ACHN (cell line): ENCODE results near the gene GOLGA8A.
"Not testable (repeated sequence)": the region's sequence is repeated elsewhere in the genome, so short reads cannot be mapped to it uniquely, and the experiment has no call there.

ENCODE experiments used
- DNase-seq: peaks from one replicate; pipeline ENCODE4 v3.0.0-alpha.2; 2015
- in situ Hi-C: cut with HindIII; loops from 2 replicates; pipeline ENCODE4 v1.10.0; 2017; ENCODE audit warnings: low sequenced_read_pairs, low pct_ligation_motif_present, low pct_unique_long_range_greater_than_20kb

The GOLGA8A gene

GRCh38 chr15:34437687-34438086 lies at the start of gene GOLGA8A:
Gene GOLGA8A, minus strand, starts transcription at chr15:34437808. Its CDS starts 48,117 bp downstream, at chr15:34389691.
- in situ Hi-C loops = no loop called here
- DNase-seq = peak; percentile 70

- no peak for DNase-seq
- in situ Hi-C loops = no loop called here
Measured at GRCh38 chr15:34483644-34484043, 46.0 kb upstream of the GOLGA8A start.

- in situ Hi-C loops = no loop called here
- DNase-seq = no peak
Measured at GRCh38 chr15:34481370-34481769, 43.8 kb upstream of the GOLGA8A start.

- no peak for DNase-seq
- in situ Hi-C loops = no loop called here
Measured at GRCh38 chr15:34473840-34474239, 36.2 kb upstream of the GOLGA8A start.

- DNase-seq = no peak
- in situ Hi-C loops = no loop called here
Measured at GRCh38 chr15:34472947-34473346, 35.3 kb upstream of the GOLGA8A start.

- in situ Hi-C loops = no loop called here
- no peak for DNase-seq
Measured at GRCh38 chr15:34470892-34471291, 33.3 kb upstream of the GOLGA8A start.

- no peak for DNase-seq
- in situ Hi-C loops = no loop called here
Measured at GRCh38 chr15:34470091-34470490, 32.5 kb upstream of the GOLGA8A start.

- in situ Hi-C loops = no loop called here
- DNase-seq = no peak
Measured at GRCh38 chr15:34461730-34462129, 24.1 kb upstream of the GOLGA8A start.

GRCh38 chr15:34460451-34460850 lies 22.8 kb upstream of the GOLGA8A start:
- in situ Hi-C loops = no loop called here
- DNase-seq = no peak

- in situ Hi-C loops = no loop called here
- no peak for DNase-seq
Measured at GRCh38 chr15:34456658-34457057, 19.1 kb upstream of the GOLGA8A start.

GRCh38 chr15:34442891-34443290 lies 5.3 kb upstream of the GOLGA8A start:
- no peak for DNase-seq
- in situ Hi-C loops = no loop called here

GRCh38 chr15:34439878-34440277 lies 2.3 kb upstream of the GOLGA8A start:
- in situ Hi-C loops = no loop called here
- no peak for DNase-seq

GRCh38 chr15:34436956-34437442 lies 609 bp downstream of the GOLGA8A start:
- in situ Hi-C loops = no loop called here
- peak; percentile 29 for DNase-seq

- DNase-seq = no peak
- in situ Hi-C loops = no loop called here
Measured at GRCh38 chr15:34436126-34436955, 1.3 kb downstream of the GOLGA8A start.

- in situ Hi-C loops = no loop called here
Measured at GRCh38 chr15:34435658-34436057, 1.9 kb downstream of the GOLGA8A start.

GRCh38 chr15:34434627-34435305 lies 2.8 kb downstream of the GOLGA8A start:
- no peak for DNase-seq
- in situ Hi-C loops = no loop called here

More at GRCh38 chr15:34435658-34436057, 1.9 kb downstream of the GOLGA8A start:
- no peak for DNase-seq

- in situ Hi-C loops, DNase-seq: not testable (repeated sequence)
Measured at GRCh38 chr15:34433956-34434626, 3.5 kb downstream of the GOLGA8A start.

- in situ Hi-C loops, DNase-seq: not testable (repeated sequence)
Measured at GRCh38 chr15:34430642-34431041, 7.0 kb downstream of the GOLGA8A start.

- in situ Hi-C loops = not testable (repeated sequence)
Measured at GRCh38 chr15:34423425-34424090, 14.1 kb downstream of the GOLGA8A start.

More at GRCh38 chr15:34423425-34424090, 14.1 kb downstream of the GOLGA8A start:
- DNase-seq = not testable (repeated sequence)
